ENCODE data around the gene TNRC6B. TPM values are rescaled to one million over a fixed set of nuclear protein-coding genes. Genes with fewer than 3 reads are reported as not detected.

Gene TNRC6B
- total and polyA plus RNA-seq, 5 donors from 2014 or later = 50.6 to 144 (median 72.6) TPM

DNA sequence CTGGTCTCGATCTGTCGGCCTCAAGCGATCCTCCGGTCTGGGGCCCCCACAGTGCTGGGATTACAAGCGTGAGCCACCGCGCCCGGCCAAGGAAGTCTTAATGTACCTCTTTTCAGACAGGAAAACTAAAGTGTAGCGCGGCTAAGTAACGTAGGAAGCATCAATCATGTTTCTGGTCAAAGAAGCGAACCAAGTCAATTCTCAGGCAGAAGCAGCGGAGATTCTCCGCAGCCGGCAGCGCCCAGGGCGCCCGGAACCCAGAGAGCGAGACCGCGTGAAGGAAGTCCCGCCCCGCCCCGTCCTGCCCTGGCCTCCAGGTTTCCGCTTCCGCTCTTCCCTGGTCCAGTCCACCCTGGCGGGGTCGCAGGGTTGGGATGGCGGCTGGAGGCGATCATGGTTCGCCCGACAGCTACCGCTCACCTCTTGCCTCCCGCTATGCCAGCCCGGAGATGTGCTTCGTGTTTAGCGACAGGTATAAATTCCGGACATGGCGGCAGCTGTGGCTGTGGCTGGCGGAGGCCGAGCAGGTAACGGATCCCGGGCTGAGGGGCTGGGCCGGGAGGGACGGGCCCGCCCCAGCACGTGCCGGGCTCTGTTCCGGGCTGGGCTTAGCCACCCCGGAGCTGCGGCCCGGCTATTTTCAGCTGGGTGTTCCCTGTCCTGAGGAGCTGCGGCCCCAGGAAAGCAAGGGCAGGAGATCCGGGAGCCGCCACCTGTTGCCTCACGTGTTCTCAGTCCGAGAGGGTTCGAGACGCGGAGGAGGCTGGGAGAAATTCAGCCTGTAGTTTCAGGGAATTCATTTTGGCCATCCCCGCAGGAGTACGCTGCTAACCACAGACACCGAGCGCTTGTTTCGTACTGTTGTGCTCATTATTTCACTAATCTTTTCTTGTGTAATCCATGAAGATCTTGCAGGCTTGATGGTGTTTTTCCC, 168.7 kb downstream of the TNRC6B start, which contains the start of gene ADSL:
ADSL (plus strand) TSS at position 316 of the 934 bp plus-strand sequence; CDS start at position 375, 59 bp downstream.
- Histone ChIP-seq H3K36me3 (ENCODE audit: control insufficient read depth, insufficient read depth, low read length) (peaks cover 25% of the 10 kb centered on the region), H3K4me3 (ENCODE audit: low read depth, low read length) (peak within 1 kb of the TSS; percentile 91), H3K4me1 (ENCODE audit: control insufficient read depth, insufficient read depth, low read length, poor library complexity, severe bottlenecking) (peaks cover 43% of the 10 kb centered on the region), H3K9me3 (ENCODE audit: control insufficient read depth in 2 of 2, low read length in 2 of 2) (no peaks in the 10 kb centered on the region), H3K27ac (ENCODE audit: insufficient read depth, low read length, poor library complexity, severe bottlenecking) (peak within 1 kb of the TSS; percentile 85), H3K27me3 (ENCODE audit: control insufficient read depth, insufficient read depth, low read length) (no peaks in the 10 kb centered on the region)
- no peaks in the 10 kb centered on the region for H3K27me3 Mint-ChIP-seq
- H3K9me3 Mint-ChIP-seq = no peaks in the 10 kb centered on the region
- peak within 1 kb of the TSS; percentile 96 to 99 (median 97) for H3K27ac Mint-ChIP-seq
- peaks cover 4% of the 10 kb centered on the region for H3K36me3 Mint-ChIP-seq
- ATAC-seq (ENCODE audit: low read depth in 2 of 2) = peak; percentile 84 to 87
- peak within 1 kb of the TSS; percentile 97 to 99 (median 98) for H3K4me3 Mint-ChIP-seq
- DNase-seq = peak; percentile 77 to 93 (median 83)
- peaks cover 30 to 62% (median 44%) of the 10 kb centered on the region in 4 donors for H3K4me1 Mint-ChIP-seq

DNA sequence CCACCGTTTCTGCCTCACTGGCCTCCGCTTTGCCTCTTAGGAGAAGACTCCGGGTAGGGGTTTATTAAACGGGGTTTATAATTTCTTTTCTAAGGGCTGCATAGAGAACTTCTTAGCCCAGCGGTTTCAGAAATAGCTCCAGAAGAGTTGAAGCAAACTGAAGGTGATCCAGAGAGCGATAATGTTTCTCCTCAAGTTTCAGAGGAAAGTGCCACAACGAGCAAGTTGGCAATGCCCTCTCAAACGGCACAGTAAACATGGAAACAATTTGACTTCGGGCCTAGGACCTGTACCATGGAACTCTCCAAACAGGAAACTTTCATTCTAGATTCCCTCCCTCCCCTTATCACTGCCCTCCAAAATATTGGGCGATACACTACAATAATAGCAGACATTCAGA, 169.6 kb downstream of the TNRC6B start:
- peak overlapping the region; percentile 91 for H3K4me3 ChIP-seq (ENCODE audit: low read depth, low read length)
- ATAC-seq (ENCODE audit: low read depth in 2 of 2) (no peak), DNase-seq (no peak)
- Mint-ChIP-seq H3K4me1 (peaks cover 23 to 53% (median 36%) of the 10 kb centered on the region in 4 donors), H3K27ac (peak overlapping the region; percentile 76 to 97 (median 96)), H3K9me3 (no peaks in the 10 kb centered on the region), H3K27me3 (no peaks in the 10 kb centered on the region), H3K4me3 (peak overlapping the region; percentile 97 to 99 (median 98)), H3K36me3 (peaks cover 4% of the 10 kb centered on the region)
- H3K36me3 ChIP-seq (ENCODE audit: control insufficient read depth, insufficient read depth, low read length) = peaks cover 31% of the 10 kb centered on the region
- no peaks in the 10 kb centered on the region for H3K9me3 ChIP-seq (ENCODE audit: control insufficient read depth in 2 of 2, low read length in 2 of 2)
- H3K4me1 ChIP-seq (ENCODE audit: control insufficient read depth, insufficient read depth, low read length, poor library complexity, severe bottlenecking) = peaks cover 35% of the 10 kb centered on the region
- no peaks in the 10 kb centered on the region for H3K27me3 ChIP-seq (ENCODE audit: control insufficient read depth, insufficient read depth, low read length)
- peak overlapping the region; percentile 85 for H3K27ac ChIP-seq (ENCODE audit: insufficient read depth, low read length, poor library complexity, severe bottlenecking)

DNA sequence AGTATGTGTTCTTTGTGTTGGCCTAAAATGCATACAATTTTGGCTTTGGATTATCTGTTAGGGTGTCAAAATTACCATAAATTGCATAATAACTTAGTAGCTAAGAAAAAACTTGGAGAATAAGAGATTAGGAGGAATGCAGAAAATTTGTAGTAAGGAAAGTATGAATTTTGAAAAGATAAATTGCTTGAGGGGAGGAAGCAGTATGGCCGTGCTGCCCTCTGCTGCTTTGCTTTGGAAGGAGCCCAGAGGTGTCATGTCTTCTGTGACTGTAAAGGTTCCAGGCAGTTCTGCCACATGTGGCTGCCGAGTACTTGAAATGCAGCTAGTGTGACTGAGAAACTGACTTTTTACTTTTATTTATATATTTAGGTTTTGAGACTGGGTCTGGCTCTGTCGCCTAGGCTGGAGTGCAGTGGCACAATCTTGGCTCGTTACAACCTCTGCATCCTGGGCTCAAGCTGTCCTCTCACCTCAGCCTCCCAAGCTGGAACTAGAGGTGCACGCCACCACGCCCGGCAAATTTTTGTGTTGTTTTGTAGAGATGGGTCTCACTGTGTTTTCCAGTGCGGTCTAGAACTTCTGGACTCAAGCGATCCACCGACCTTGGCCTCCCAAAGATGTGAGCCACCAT, 170.4 kb downstream of the TNRC6B start:
- peak; percentile 38 to 58 for ATAC-seq (ENCODE audit: low read depth in 2 of 2)
- Histone ChIP-seq H3K4me1 (ENCODE audit: control insufficient read depth, insufficient read depth, low read length, poor library complexity, severe bottlenecking) (peaks cover 33% of the 10 kb centered on the region), H3K9me3 (ENCODE audit: control insufficient read depth in 2 of 2, low read length in 2 of 2) (no peaks in the 10 kb centered on the region), H3K27me3 (ENCODE audit: control insufficient read depth, insufficient read depth, low read length) (no peaks in the 10 kb centered on the region), H3K27ac (ENCODE audit: insufficient read depth, low read length, poor library complexity, severe bottlenecking) (peak overlapping the region; percentile 85), H3K36me3 (ENCODE audit: control insufficient read depth, insufficient read depth, low read length) (peaks cover 39% of the 10 kb centered on the region), H3K4me3 (ENCODE audit: low read depth, low read length) (peak overlapping the region; percentile 91)
- Mint-ChIP-seq H3K4me1 (peaks cover 18 to 48% (median 34%) of the 10 kb centered on the region in 4 donors), H3K9me3 (no peaks in the 10 kb centered on the region), H3K4me3 (peak overlapping the region; percentile 97 to 99 (median 98)), H3K27me3 (no peaks in the 10 kb centered on the region), H3K27ac (peak overlapping the region in 2 of 3 donors; percentile 96 to 97), H3K36me3 (peaks cover 12% of the 10 kb centered on the region)
- peak; percentile 45 to 84 (median 74) for DNase-seq

DNA sequence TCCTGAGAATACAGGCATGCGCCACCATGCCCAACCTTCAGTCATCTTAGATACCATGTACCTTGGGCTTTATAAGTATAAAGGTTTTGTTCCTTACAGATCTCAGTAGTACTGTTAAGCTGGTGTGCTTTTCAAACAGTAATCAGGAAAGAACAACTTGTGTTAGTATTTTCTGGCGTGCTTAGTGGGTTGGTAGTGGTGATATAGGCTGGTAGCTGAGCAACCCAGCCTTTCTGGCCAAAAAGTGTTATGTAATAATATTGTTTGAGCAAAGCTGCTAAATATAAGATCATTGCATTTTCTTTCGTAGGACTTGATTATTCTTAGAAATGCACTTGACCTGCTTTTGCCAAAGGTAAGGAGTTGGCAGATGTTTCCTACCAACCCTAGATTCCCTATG, 175.0 kb downstream of the TNRC6B start:
- Histone ChIP-seq H3K27me3 (ENCODE audit: control insufficient read depth, insufficient read depth, low read length) (no peaks in the 10 kb centered on the region), H3K4me3 (ENCODE audit: low read depth, low read length) (no peak overlapping the region), H3K9me3 (ENCODE audit: control insufficient read depth in 2 of 2, low read length in 2 of 2) (no peaks in the 10 kb centered on the region), H3K4me1 (ENCODE audit: control insufficient read depth, insufficient read depth, low read length, poor library complexity, severe bottlenecking) (peaks cover 10% of the 10 kb centered on the region), H3K36me3 (ENCODE audit: control insufficient read depth, insufficient read depth, low read length) (peaks cover 65% of the 10 kb centered on the region), H3K27ac (ENCODE audit: insufficient read depth, low read length, poor library complexity, severe bottlenecking) (no peak overlapping the region)
- H3K4me3 Mint-ChIP-seq = no peak overlapping the region
- no peak for DNase-seq
- H3K36me3 Mint-ChIP-seq = peaks cover 34% of the 10 kb centered on the region
- no peaks in the 10 kb centered on the region for H3K27me3 Mint-ChIP-seq
- ATAC-seq (ENCODE audit: low read depth in 2 of 2) = no peak
- no peak overlapping the region for H3K27ac Mint-ChIP-seq
- no peaks in the 10 kb centered on the region for H3K9me3 Mint-ChIP-seq
- peaks cover 9 to 17% (median 16%) of the 10 kb centered on the region in 4 donors for H3K4me1 Mint-ChIP-seq

DNA sequence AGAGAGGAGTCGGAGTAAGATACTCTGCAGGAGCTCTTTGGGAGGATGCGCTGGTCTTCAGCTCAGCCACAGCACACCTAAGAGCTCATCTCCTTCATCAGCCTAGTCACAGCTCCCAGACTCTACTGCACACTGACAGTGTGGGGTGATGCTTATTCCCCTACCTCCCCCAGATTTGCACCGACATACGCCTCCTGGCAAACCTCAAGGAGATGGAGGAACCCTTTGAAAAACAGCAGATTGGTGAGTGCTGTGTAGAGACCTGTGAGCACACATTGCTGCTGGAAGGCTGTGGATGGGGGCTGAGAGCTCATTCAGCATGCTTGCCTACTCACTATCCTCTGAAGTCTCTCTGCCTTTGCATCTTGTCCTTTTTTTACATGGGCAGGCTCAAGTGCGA, 183.4 kb downstream of the TNRC6B start:
- no peaks in the 10 kb centered on the region for H3K9me3 ChIP-seq (ENCODE audit: control insufficient read depth in 2 of 2, low read length in 2 of 2)
- DNase-seq (no peak), ATAC-seq (ENCODE audit: low read depth in 2 of 2) (no peak)
- no peaks in the 10 kb centered on the region for H3K9me3 Mint-ChIP-seq
- H3K27me3 ChIP-seq (ENCODE audit: control insufficient read depth, insufficient read depth, low read length) = no peaks in the 10 kb centered on the region
- peak overlapping the region in 1 of 3 donors; percentile 11 for H3K27ac Mint-ChIP-seq
- H3K27me3 Mint-ChIP-seq = no peaks in the 10 kb centered on the region
- peaks cover 87% of the 10 kb centered on the region for H3K36me3 ChIP-seq (ENCODE audit: control insufficient read depth, insufficient read depth, low read length)
- H3K36me3 Mint-ChIP-seq = peaks cover 75% of the 10 kb centered on the region
- H3K4me1 ChIP-seq (ENCODE audit: control insufficient read depth, insufficient read depth, low read length, poor library complexity, severe bottlenecking) = no peaks in the 10 kb centered on the region
- no peak overlapping the region for H3K27ac ChIP-seq (ENCODE audit: insufficient read depth, low read length, poor library complexity, severe bottlenecking)
- no peak overlapping the region for H3K4me3 ChIP-seq (ENCODE audit: low read depth, low read length)
- H3K4me3 Mint-ChIP-seq = no peak overlapping the region
- H3K4me1 Mint-ChIP-seq = peaks cover 0 to 10% (median 1%) of the 10 kb centered on the region in 4 donors

DNA sequence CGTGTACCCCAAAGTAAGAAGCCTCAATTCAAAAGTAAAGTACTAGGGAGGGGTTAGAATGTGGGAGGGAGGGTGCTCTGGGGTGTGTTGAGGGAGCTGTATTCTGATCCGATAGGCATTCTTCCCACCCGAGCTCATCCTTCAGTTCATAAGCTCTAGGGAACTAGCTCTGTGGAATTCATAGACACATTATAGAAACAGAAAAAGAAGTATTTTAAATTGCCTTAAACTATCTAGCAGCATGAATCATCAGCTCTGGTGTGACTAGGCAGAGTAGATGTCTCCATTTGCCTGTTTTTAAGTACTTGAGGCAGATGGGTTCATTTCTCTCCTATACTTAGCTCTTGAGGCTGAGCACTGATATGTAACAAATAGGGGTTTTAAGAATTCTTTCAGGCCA, 185.3 kb downstream of the TNRC6B start:
- no peak overlapping the region for H3K4me3 ChIP-seq (ENCODE audit: low read depth, low read length)
- no peaks in the 10 kb centered on the region for H3K27me3 ChIP-seq (ENCODE audit: control insufficient read depth, insufficient read depth, low read length)
- no peak for ATAC-seq (ENCODE audit: low read depth in 2 of 2)
- DNase-seq = no peak
- H3K27ac Mint-ChIP-seq = no peak overlapping the region
- no peak overlapping the region for H3K27ac ChIP-seq (ENCODE audit: insufficient read depth, low read length, poor library complexity, severe bottlenecking)
- peaks cover 96% of the 10 kb centered on the region for H3K36me3 ChIP-seq (ENCODE audit: control insufficient read depth, insufficient read depth, low read length)
- H3K4me1 ChIP-seq (ENCODE audit: control insufficient read depth, insufficient read depth, low read length, poor library complexity, severe bottlenecking) = no peaks in the 10 kb centered on the region
- H3K27me3 Mint-ChIP-seq = peaks cover 4% of the 10 kb centered on the region
- H3K9me3 Mint-ChIP-seq = no peaks in the 10 kb centered on the region
- peak overlapping the region in 1 of 4 donors; percentile 50 for H3K4me3 Mint-ChIP-seq
- no peaks in the 10 kb centered on the region for H3K9me3 ChIP-seq (ENCODE audit: control insufficient read depth in 2 of 2, low read length in 2 of 2)
- peaks cover 74% of the 10 kb centered on the region for H3K36me3 Mint-ChIP-seq
- H3K4me1 Mint-ChIP-seq = peaks cover 0 to 10% (median 1%) of the 10 kb centered on the region in 4 donors

DNA sequence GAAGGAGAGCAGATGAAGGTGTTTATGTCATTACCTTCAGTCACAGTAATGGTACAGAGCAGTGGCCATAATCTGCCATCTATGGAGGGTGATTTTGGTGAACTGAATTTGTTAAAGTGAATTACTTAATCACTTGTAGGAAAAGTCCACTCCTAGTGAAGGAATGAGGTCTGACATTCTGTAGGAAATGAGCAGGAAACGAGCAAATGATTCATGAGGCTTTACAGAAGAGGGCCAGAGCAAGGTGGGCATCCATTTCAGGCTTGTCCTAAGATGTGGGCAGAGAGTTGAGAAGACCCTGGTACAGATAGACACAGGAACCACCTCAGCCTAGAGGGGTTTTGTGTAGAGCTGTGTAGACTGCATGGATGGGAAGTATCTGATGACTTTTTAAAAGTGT, 186.7 kb downstream of the TNRC6B start:
- peaks cover 66% of the 10 kb centered on the region for H3K36me3 Mint-ChIP-seq
- ATAC-seq (ENCODE audit: low read depth in 2 of 2) (no peak), DNase-seq (no peak)
- H3K4me1 Mint-ChIP-seq = peaks cover 0 to 7% (median 0%) of the 10 kb centered on the region in 4 donors
- H3K9me3 Mint-ChIP-seq = no peaks in the 10 kb centered on the region
- H3K9me3 ChIP-seq (ENCODE audit: control insufficient read depth in 2 of 2, low read length in 2 of 2) = no peaks in the 10 kb centered on the region
- H3K4me3 ChIP-seq (ENCODE audit: low read depth, low read length) = no peak overlapping the region
- H3K4me3 Mint-ChIP-seq = no peak overlapping the region
- peaks cover 85% of the 10 kb centered on the region for H3K36me3 ChIP-seq (ENCODE audit: control insufficient read depth, insufficient read depth, low read length)
- peaks cover 4% of the 10 kb centered on the region for H3K27me3 Mint-ChIP-seq
- no peaks in the 10 kb centered on the region for H3K4me1 ChIP-seq (ENCODE audit: control insufficient read depth, insufficient read depth, low read length, poor library complexity, severe bottlenecking)
- no peak overlapping the region for H3K27ac ChIP-seq (ENCODE audit: insufficient read depth, low read length, poor library complexity, severe bottlenecking)
- peak overlapping the region in 2 of 3 donors; percentile 20 to 22 for H3K27ac Mint-ChIP-seq
- no peaks in the 10 kb centered on the region for H3K27me3 ChIP-seq (ENCODE audit: control insufficient read depth, insufficient read depth, low read length)

Measured in CD4-positive, CD25-positive, alpha-beta regulatory T cell (primary cell).